Neural progenitor cell (in vitro differentiated cells): ENCODE measurements around the gene MRPL53. TPM values are rescaled to one million over a fixed set of nuclear protein-coding genes. Genes with fewer than 3 reads are reported as not detected.

Source experiments
- DNase-seq: peaks from one replicate; pipeline ENCODE4 v3.0.0-alpha.2; 2016; ENCODE audit warnings: low spot score
- H2AFZ ChIP-seq: fragments of 200-600 bp; sonication (generic); replicated peaks from 2 replicates; pipeline ENCODE4 v1.6.1; 2016; ENCODE audit warnings: antibody characterized with exemption
- H3F3A ChIP-seq: fragments of 200-600 bp; sonication (generic); 2 replicates; pipeline ENCODE4 v1.6.1; 2016; ENCODE audit warnings: antibody characterized with exemption, low read depth
- H3K27ac ChIP-seq: fragments of 200-600 bp; sonication (generic); 2 replicates; pipeline ENCODE4 v1.5.1; 2016; ENCODE audit warnings: mild to moderate bottlenecking
- H3K27me3 ChIP-seq: fragments of 200-600 bp; sonication (generic); 2 replicates; pipeline ENCODE4 v1.6.1; 2016; ENCODE audit warnings: mild to moderate bottlenecking, moderate library complexity
- H3K36me3 ChIP-seq: fragments of 200-600 bp; sonication (generic); 2 replicates; pipeline ENCODE4 v1.5.1; 2016
- H3K4me1 ChIP-seq: fragments of 200-600 bp; sonication (generic); 2 replicates; pipeline ENCODE4 v1.6.1; 2016; ENCODE audit warnings: mixed run types
- H3K4me2 ChIP-seq: fragments of 200-600 bp; sonication (generic); 2 replicates; pipeline ENCODE4 v1.6.1; 2016
- H3K4me3 ChIP-seq: fragments of 200-600 bp; sonication (generic); 2 replicates; pipeline ENCODE4 v1.5.1; 2016
- H3K79me2 ChIP-seq: fragments of 200-600 bp; sonication (generic); 2 replicates; pipeline ENCODE4 v1.6.1; 2016; ENCODE audit warnings: low read depth
- H3K9ac ChIP-seq: fragments of 200-600 bp; sonication (generic); 2 replicates; pipeline ENCODE4 v1.6.1; 2016
- H3K9me3 ChIP-seq: fragments of 200-600 bp; sonication (generic); 2 replicates; pipeline ENCODE4 v1.5.1; 2016; ENCODE audit warnings: low read depth
- H4K20me1 ChIP-seq: fragments of 200-600 bp; sonication (generic); 2 replicates; pipeline ENCODE4 v1.6.1; 2016; ENCODE audit warnings: low read depth
- H3K27ac Mint-ChIP-seq: 3 replicates; pipeline ENCODE4 v1.8.0; 2021; ENCODE audit warnings: mixed read lengths
- H3K27me3 Mint-ChIP-seq: 2 replicates; pipeline ENCODE4 v1.8.0; 2022; ENCODE audit warnings: low read depth, mild to moderate bottlenecking, inconsistent platforms, moderate library complexity, mixed read lengths; ENCODE audit not compliant: insufficient read depth
- H3K36me3 Mint-ChIP-seq: 3 replicates; pipeline ENCODE4 v1.8.0; 2021; ENCODE audit warnings: mixed read lengths
- H3K4me1 Mint-ChIP-seq: 3 replicates; pipeline ENCODE4 v1.8.0; 2021; ENCODE audit warnings: mixed read lengths
- H3K4me3 Mint-ChIP-seq: 3 replicates; pipeline ENCODE4 v1.8.0; 2021; ENCODE audit warnings: mild to moderate bottlenecking, moderate library complexity, mixed read lengths
- H3K9me3 Mint-ChIP-seq: 3 replicates; pipeline ENCODE4 v1.8.0; 2020; ENCODE audit warnings: mixed read lengths
- EZH2 ChIP-seq: fragments of 200-600 bp; sonication (generic); IDR thresholded peaks from 2 replicates; pipeline ENCODE4 v1.6.1; 2017; ENCODE audit warnings: antibody characterized with exemption, mild to moderate bottlenecking, moderate library complexity
- EZH2phosphoT487 ChIP-seq: fragments of 200-600 bp; sonication (generic); IDR thresholded peaks from 2 replicates; pipeline ENCODE4 v1.6.1; 2017; ENCODE audit warnings: antibody characterized with exemption
- total RNA-seq: library from RNA; depleted of rRNA; stranded (reverse); fragments of >200 nt; gene quantifications from 2 replicates; pipeline ENCODE4 v1.2.3, GENCODE V29; 2015; ENCODE audit warnings: low replicate concordance
- TF ChIP-seq, protein P1 (sequence below): fragments of 200-600 bp; sonication (generic); IDR thresholded peaks from 2 replicates; pipeline ENCODE4 v1.5.1; 2017; ENCODE audit warnings: antibody characterized with exemption, mild to moderate bottlenecking

MRPL53 gene
- total RNA-seq, 1 donor from 2014 or later = 9.8 TPM

DNA sequence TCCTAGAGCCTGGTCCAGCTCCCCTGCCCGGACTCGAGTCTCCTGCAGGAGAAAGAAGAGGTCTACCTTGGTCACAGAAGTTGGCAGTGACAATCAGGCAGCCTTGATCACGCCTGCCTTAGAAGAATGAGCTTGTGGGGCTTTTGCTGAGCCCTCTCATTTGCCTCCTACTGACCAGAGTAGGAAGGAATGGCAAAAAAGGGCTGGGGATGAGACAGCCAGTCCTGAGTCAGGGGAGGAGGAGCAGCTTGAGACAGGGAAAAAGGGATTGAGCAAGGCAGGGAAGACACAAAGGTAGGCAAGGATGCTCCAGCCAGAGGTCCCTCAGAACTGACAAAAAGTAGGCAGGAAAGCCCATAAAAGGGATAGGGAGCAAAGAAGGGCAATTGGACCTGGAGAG, 44.9 kb downstream of the MRPL53 start:
- Histone ChIP-seq H3K27me3 (no peaks in the 10 kb centered on the region), H3K4me1 (no peaks in the 10 kb centered on the region), H3K9ac (no peak overlapping the region), H3K4me2 (no peak overlapping the region), H3K27ac (no peak overlapping the region), H3K4me3 (no peak overlapping the region), H3K79me2 (peaks cover 9% of the 10 kb centered on the region), H3K9me3 (no peaks in the 10 kb centered on the region), H2AFZ (no peak overlapping the region), H3F3A (peaks cover 21% of the 10 kb centered on the region), H3K36me3 (no peaks in the 10 kb centered on the region), H4K20me1 (peaks cover 30% of the 10 kb centered on the region)
- Mint-ChIP-seq H3K4me3 (no peak overlapping the region), H3K4me1 (peaks cover 21% of the 10 kb centered on the region), H3K27ac (no peak overlapping the region), H3K9me3 (no peaks in the 10 kb centered on the region), H3K27me3 (peaks cover 6% of the 10 kb centered on the region), H3K36me3 (peaks cover 40% of the 10 kb centered on the region)
- TF ChIP-seq EZH2phosphoT487 (no peak), EZH2 (no peak)
- TF ChIP-seq, protein P1, sequence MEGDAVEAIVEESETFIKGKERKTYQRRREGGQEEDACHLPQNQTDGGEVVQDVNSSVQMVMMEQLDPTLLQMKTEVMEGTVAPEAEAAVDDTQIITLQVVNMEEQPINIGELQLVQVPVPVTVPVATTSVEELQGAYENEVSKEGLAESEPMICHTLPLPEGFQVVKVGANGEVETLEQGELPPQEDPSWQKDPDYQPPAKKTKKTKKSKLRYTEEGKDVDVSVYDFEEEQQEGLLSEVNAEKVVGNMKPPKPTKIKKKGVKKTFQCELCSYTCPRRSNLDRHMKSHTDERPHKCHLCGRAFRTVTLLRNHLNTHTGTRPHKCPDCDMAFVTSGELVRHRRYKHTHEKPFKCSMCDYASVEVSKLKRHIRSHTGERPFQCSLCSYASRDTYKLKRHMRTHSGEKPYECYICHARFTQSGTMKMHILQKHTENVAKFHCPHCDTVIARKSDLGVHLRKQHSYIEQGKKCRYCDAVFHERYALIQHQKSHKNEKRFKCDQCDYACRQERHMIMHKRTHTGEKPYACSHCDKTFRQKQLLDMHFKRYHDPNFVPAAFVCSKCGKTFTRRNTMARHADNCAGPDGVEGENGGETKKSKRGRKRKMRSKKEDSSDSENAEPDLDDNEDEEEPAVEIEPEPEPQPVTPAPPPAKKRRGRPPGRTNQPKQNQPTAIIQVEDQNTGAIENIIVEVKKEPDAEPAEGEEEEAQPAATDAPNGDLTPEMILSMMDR = no peak
- DNase-seq = no peak

DNA sequence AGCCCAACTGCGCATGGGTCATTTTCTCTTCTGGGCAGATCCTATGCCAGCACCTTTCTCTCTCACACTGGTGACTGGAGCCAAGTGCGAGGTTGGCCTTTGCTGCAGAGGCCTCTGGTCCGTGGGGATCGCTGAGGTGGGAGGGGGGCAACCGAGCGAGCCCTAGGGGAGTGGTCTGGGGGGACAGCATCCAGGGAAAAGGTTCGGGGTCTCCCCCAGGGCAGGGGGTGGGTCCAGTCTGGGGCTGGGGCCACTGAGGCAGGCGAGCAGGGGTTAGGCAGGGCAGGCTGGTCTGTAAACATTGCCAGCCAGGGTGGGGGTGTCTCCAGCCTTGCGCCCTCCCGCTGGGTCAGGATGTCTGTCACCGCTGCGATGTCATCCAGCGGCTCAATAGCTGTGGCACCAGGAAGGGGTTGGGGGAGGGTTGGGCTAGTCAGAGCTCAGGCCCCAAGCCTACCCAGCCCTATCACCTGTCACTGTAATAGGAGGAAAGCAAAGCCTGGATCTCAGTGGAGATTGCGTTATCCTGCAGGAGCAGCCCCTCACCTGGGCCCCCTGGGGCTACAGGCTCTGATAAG, 46.2 kb downstream of the MRPL53 start:
- peaks cover 16% of the 10 kb centered on the region for H3K79me2 ChIP-seq
- H3K4me3 ChIP-seq = no peak overlapping the region
- peaks cover 39% of the 10 kb centered on the region for H3K36me3 Mint-ChIP-seq
- peak overlapping the region; percentile 60 for H3K27ac Mint-ChIP-seq
- TF ChIP-seq, protein P1 = no peak
- no peak for TF ChIP-seq EZH2
- TF ChIP-seq EZH2phosphoT487 = no peak
- H4K20me1 ChIP-seq = peaks cover 24% of the 10 kb centered on the region
- H3F3A ChIP-seq = peaks cover 27% of the 10 kb centered on the region
- no peaks in the 10 kb centered on the region for H3K36me3 ChIP-seq
- no peaks in the 10 kb centered on the region for H3K9me3 Mint-ChIP-seq
- H3K4me1 ChIP-seq = no peaks in the 10 kb centered on the region
- no peaks in the 10 kb centered on the region for H3K27me3 ChIP-seq
- no peaks in the 10 kb centered on the region for H3K9me3 ChIP-seq
- no peak overlapping the region for H3K4me2 ChIP-seq
- no peak overlapping the region for H2AFZ ChIP-seq
- no peak overlapping the region for H3K9ac ChIP-seq
- H3K4me3 Mint-ChIP-seq = no peak overlapping the region
- H3K27ac ChIP-seq = no peak overlapping the region
- peaks cover 12% of the 10 kb centered on the region for H3K27me3 Mint-ChIP-seq
- no peak for DNase-seq
- peaks cover 24% of the 10 kb centered on the region for H3K4me1 Mint-ChIP-seq

DNA sequence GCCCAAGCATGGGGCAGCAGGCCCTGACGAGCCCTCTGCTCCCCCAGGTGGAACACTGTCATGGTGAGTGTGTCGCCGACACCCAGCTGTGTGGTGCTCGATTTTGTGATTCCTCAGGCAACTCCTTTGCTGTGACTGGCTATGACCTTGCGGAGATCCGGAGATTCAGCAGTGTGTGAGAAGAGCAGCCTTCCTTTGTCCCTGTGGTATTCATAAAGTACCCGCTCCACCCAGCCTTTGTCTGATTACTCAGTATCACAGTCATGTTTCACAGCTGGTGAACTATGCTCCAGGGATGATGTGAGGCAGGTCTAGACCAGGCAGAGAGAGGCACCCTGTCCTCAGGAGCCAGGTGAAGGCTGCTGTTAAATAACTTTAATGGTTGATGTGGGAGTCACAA, 47.0 kb downstream of the MRPL53 start:
- Histone ChIP-seq H3K27me3 (peaks cover under 1% of the 10 kb centered on the region), H3K27ac (no peak overlapping the region), H3K4me1 (no peaks in the 10 kb centered on the region), H3K9me3 (no peaks in the 10 kb centered on the region), H3K4me3 (no peak overlapping the region), H2AFZ (no peak overlapping the region), H3F3A (peaks cover 33% of the 10 kb centered on the region), H3K9ac (no peak overlapping the region), H3K36me3 (no peaks in the 10 kb centered on the region), H3K79me2 (peaks cover 16% of the 10 kb centered on the region), H3K4me2 (no peak overlapping the region), H4K20me1 (peaks cover 24% of the 10 kb centered on the region)
- no peaks in the 10 kb centered on the region for H3K9me3 Mint-ChIP-seq
- DNase-seq = no peak
- H3K4me1 Mint-ChIP-seq = peaks cover 27% of the 10 kb centered on the region
- peaks cover 39% of the 10 kb centered on the region for H3K36me3 Mint-ChIP-seq
- H3K27me3 Mint-ChIP-seq = peaks cover 12% of the 10 kb centered on the region
- no peak for TF ChIP-seq EZH2phosphoT487
- TF ChIP-seq, protein P1 = no peak
- no peak for TF ChIP-seq EZH2
- H3K4me3 Mint-ChIP-seq = peak overlapping the region; percentile 53
- H3K27ac Mint-ChIP-seq = peak overlapping the region; percentile 60
